ENCODE results near the gene TMEM51.
A peak's percentile ranks its signal among the peaks of the same experiment; 100 is the strongest.

Gene TMEM51

DNA sequence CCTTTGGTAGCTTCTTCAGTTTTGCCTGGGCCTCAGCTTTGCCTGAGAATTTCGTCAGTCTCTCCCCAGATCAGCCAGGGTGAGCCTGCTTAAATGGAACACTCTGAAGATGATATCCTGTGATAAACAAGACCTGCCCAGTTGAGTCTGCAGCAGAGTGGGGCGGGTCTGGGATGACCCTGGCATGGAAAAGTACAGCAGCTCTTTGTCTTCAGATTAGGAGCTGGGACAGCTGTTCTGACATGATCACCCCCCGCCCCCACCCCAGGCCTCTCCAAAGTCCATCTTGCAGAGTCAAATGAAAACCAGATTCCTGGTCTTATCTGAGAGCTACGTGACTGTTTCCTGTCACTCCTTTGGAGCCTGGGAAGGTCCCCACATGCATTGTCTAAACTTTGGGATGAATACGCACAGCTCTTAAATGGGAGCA is 2.2 kb upstream of the TMEM51 start:
- DNase-seq (ENCODE audit: low read depth): no peak
- no peak overlapping the region for H3K4me3 ChIP-seq (ENCODE audit: low read depth, low read length)

DNA sequence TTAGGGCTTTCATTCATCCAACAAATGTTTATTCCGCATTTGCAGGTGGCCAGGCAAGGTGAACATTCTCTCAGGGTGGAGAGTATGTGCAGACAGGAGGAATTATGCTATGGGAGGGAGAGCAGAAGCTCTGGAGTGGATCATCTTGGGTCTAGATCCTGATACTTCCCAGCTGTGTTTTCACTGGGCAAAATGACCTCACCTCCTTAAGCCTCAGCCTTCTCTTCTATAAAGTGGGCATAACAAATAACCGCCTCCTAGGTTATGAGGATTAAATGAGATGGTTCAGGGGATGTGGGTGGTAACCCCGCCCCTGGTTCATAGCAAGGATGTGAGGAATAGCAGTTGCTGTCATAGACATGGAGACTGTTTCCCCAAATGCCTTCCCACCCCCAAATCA is 1.7 kb upstream of the TMEM51 start:
- DNase-seq (ENCODE audit: low read depth): no peak
- no peak overlapping the region for H3K4me3 ChIP-seq (ENCODE audit: low read depth, low read length)

DNA sequence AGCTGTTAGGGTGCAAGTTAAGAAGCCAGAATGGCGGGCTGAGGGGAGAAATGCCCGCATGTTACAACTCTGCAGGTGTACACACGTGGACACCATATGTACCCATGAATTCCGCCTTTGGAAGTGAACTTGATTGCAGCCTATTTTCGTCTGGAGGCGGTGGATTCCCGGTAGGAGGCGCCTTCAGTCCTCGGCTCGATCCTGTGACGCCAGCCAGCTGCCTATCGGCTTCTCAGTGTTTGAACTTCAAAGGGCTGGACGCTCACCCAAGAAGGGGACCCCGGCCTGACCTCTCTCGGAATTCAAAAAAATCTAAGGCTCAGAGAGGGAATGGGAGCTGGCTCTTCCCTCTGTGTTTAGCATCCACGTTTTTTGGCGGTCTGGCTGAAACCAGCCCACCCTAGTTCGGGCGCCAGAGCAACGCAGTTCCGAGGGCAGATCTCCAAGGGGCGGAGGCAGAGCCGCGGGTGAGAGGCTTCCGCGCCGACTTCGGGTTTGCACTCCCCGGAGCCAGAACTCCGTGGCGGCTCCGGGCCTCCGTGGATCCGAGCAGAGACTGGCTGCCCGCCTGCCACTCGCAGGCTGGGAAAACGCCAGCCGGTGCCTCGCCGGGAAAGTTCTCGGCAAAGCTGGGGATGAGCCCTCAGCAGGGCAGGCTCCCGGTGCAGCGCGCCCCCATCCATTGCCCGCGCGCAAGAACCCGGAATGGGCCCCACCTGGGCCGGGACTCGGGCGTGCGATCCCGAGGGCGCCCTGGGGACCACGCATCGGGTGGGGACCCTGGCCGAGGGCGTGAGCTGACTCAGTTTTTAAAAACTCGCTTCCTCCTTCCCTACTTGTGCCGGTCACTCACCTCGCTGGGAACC is 996 bp upstream of the TMEM51 start:
- peak overlapping the region; percentile 51 for H3K4me3 ChIP-seq (ENCODE audit: low read depth, low read length)
- DNase-seq (ENCODE audit: low read depth): no peak

GRCh38 chr1:15153842-15154479 is 414 bp downstream of the TMEM51 start:
- no peak for DNase-seq (ENCODE audit: low read depth)
- H3K4me3 ChIP-seq (ENCODE audit: low read depth, low read length): peak overlapping the region; percentile 51

DNA sequence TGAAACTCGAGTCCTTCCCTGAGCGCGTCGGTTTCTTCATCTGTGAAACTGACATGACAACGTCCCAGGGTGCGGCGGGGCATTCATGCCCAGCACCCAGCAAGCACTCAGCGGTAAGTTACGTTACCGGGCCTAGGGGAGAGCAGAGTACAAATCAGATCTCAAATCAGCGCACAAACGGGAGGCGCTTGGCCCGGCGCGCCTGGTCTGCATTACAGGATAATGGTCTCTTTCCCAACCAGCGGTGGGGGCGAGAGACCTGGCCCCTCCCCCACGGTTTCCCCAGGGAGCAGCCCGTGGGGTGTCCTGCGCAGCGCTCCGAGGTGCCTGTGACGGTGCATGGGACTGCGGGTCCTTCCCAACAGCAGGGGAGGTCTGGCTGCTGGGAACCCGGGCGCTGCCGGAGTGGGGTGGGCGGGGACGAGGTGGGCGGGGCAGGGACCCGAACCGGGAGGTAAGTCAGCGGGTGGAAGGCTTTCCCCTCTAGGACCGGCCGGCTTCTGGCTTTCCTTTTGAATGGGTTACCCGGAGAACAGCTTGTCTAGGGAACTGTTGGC is 1.0 kb downstream of the TMEM51 start:
- H3K4me3 ChIP-seq (ENCODE audit: low read depth, low read length): peak overlapping the region; percentile 51
- no peak for DNase-seq (ENCODE audit: low read depth)

DNA sequence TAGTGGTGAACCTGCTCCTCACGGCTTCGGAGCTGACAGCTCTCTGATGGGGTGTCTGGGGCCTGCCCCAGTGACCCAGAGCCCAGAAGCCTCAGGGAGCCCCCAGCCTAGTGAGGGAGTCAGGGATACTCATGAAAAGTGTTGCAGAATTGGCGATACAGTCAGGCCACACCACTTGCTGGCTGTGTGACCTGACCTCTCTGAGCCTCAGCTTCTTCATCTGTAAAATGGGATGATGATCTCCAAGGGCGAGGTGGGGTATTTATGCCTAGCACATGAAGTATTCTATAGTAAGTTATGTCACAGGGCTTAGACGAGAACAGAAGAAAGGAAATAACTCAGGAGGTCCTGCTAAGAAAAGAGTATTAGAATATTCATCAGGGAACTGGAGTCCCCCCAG is 1.6 kb downstream of the TMEM51 start:
- no peak overlapping the region for H3K4me3 ChIP-seq (ENCODE audit: low read depth, low read length)
- no peak for DNase-seq (ENCODE audit: low read depth)

DNA sequence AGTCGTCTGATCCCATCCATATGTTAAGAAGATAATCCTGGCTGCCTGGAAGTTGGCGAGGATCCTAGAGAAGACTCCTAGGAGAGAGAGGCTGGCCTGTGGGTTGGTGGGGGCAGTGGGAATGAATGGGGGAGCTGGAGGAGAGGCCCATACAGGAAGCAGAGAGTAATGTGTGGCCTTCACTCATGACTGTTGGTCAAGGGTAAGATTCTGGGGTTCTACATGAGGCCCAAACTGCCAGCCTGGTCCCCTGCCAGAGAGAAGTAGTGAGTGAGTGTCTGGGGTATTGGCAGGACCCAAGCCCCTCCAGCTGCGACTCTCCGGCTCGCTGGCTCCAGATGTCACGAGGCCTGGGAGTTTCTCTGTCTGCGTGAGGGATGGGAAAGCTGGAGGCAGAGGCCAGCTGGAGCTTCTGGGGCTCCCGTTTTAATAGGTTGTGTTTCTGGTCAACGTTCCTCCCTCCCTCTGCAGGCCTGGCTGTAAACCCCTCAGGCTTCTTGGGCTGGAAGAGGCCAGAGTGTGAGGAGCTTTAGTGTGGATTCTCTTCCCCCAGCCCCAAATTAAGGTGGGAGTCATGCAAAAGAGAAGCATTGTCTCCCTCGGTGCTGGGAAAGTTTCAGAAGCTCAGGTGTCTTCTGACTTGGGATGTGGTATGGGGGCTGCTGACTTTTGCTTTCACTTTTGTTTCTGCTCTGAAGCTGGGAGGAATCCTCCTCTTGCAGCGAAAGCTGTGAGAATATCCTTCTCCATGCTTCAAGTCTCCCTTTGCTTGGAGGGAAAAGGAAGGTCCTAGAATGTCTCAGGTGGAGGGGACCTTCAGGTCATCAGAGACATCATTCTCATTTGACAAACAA is 2.6 kb downstream of the TMEM51 start:
- DNase-seq (ENCODE audit: low read depth): no peak
- no peak overlapping the region for H3K4me3 ChIP-seq (ENCODE audit: low read depth, low read length)

DNA sequence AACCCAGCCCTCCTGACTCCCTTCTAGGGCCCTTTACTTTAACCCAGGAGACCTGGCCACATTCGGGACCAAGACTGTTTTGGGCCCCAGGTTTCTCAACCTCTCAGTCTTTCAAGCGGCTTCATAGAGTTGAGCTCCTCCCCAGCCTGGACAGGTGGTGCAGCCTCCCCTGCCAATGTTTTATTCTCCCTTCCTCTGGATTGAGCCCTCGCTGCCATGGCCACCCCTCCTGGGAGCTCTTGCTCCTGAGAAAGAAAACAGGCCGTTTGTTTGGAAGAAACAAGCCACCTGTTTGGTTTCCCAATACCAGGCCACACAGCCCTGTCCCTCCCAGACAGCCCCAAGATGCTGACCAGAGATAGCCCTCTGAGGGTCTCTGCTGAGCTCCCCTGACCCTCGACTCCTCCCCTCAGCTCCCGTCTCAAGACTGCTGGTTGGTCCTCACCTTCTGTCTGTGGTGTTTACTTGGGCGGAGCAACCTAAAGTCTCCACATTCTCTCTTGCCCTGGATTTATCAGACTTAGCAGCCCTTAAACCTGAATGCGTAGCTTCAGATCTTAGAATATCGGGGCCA is 3.3 kb downstream of the TMEM51 start:
- no peak overlapping the region for H3K4me3 ChIP-seq (ENCODE audit: low read depth, low read length)
- DNase-seq (ENCODE audit: low read depth): no peak

DNA sequence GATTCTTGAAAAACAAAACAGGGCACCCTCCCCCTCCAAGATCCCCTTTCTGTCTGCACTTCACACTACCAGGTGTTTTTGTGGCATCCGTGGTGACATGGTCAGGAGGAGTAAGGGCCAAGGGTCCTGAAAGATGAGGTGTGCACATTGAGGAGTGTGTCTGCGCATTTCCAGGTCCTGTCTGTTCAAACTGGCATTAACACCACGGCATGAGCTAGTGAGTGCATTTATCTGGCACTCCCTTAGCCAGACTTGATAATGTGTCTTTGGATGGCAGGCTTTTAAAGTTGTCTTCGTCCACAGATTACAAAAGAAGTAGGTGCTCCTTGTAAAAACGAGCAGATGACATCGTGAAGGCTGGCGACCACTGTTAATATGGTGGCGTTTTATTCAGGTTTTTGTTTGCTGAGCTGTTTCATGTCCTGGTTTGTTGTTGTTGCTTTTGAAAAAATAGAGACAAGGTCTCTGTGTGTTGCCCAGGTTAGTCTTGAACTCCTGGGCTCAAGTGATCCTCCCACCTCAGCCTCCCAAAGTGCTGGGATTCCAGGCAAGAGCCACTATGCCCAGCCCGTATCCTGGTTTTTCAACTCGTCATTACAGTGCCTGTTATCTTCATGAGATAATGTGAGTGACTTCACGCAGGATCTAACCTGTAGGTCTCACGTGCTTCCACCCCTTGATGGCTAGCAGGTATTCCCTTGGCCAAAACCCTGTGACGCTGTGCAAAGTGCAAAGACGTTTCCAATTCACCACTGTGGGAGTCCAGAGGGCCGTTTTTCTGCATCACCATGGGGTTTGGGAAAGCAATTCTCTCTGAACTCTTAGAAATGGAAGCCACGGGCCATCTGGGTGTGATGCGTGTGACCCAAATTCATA is 4.2 kb downstream of the TMEM51 start:
- DNase-seq (ENCODE audit: low read depth): no peak
- no peak overlapping the region for H3K4me3 ChIP-seq (ENCODE audit: low read depth, low read length)

GRCh38 chr1:15158506-15159165 is 5.1 kb downstream of the TMEM51 start:
- DNase-seq (ENCODE audit: low read depth): peak; percentile 61
- H3K4me3 ChIP-seq (ENCODE audit: low read depth, low read length): no peak overlapping the region

DNA sequence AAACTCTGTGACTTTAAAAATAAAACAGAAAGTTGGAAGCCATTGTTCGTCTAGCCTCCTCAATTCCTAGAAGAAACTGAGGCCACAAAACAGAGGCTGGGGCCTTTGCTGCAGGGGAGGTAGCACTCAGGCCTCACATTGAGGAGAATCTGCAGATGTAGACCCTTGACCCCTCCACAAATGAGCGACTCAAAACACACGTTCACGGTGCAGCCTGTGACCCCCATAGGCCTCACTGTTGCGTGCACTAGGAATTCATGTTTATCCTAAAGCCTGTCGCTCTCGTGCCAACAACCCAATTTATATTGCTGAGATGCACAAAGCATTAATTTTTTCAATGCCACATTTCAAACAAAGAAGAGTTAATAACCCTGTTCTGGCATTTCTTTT is 5.6 kb downstream of the TMEM51 start:
- DNase-seq (ENCODE audit: low read depth): no peak
- H3K4me3 ChIP-seq (ENCODE audit: low read depth, low read length): no peak overlapping the region

DNA sequence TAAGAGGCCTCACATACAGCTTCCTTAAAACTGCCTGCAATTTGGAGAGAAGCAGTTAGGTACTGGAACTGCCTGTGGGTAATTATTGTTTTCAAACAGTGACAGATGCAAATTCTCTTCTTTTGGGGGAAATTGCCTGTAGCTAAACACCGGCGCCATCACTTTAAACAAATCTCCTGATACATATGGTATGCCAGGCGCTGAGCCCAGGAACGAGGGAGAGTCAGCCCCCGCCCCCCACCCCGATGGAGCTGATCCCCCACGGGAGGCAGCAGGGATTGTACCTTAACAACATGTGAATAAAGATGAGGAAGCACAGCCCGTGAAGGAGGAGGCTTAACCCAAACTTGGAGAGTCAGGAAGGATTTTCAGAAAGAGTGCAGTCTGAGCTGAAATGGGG is 7.1 kb downstream of the TMEM51 start:
- no peak overlapping the region for H3K4me3 ChIP-seq (ENCODE audit: low read depth, low read length)
- DNase-seq (ENCODE audit: low read depth): no peak

DNA sequence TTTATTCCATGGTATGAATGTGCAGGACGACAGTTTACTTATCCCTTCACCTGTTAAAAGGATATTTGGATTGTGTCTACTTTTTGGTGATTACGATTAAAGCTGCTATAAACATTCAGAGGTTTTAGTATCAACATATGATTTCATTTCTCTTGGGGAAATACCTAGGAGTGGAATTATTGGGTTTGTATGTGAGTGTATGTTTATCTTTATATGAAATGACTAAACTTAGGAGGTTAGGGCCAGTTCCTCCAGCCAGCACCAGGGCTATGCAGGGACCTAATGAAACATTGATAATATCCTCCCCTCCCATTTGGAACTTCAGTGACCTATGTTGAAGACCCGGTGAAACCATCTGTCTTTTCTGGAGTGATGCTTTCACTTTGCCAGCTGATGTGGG is 13.8 kb downstream of the TMEM51 start:
- H3K4me3 ChIP-seq (ENCODE audit: low read depth, low read length): no peak overlapping the region
- DNase-seq (ENCODE audit: low read depth): no peak

DNA sequence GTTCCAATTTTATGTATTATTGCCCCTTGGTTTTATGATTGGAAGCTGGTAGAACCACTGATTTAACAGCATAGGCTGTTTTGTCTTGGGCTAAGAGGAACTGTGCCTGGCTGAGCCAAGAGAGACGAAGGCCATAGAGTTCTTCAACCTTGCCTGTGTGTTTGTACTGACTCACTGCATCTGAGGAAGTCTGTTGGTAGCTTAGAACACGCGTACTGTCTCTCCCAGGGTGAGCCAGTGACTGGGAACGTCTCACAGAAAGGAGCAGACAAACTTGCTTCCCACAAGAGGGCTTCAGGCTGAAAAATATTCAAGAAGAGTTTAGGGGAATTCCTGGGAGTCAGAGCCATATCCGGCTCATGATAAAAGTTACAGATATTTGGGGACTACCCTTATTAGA is 14.9 kb downstream of the TMEM51 start:
- peak; percentile 59 for DNase-seq (ENCODE audit: low read depth)
- no peak overlapping the region for H3K4me3 ChIP-seq (ENCODE audit: low read depth, low read length)

DNA sequence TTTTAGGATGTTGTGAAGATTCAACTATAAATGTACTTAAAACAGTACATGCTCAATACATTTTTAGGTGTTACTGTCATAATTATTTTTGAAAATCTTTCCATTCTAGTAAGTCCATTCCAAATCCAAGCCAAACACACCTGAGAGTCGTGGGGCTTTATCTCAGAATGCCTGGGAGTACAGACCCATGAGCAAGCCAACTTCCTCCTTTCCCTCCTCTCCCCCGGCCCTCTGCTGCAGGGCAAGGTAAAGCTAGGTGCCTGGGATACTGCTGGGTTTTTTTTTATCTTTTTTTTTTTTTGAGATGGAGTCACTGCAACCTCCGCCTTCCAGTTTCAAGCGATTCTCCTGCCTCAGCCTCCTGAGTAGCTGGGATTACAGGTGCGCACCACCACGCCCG is 16.5 kb downstream of the TMEM51 start:
- no peak for DNase-seq (ENCODE audit: low read depth)
- no peak overlapping the region for H3K4me3 ChIP-seq (ENCODE audit: low read depth, low read length)

- no peak for DNase-seq (ENCODE audit: low read depth)
- no peak overlapping the region for H3K4me3 ChIP-seq (ENCODE audit: low read depth, low read length)
These were observed 17.8 kb downstream of the TMEM51 start for GRCh38 chr1:15171271-15171908.

DNA sequence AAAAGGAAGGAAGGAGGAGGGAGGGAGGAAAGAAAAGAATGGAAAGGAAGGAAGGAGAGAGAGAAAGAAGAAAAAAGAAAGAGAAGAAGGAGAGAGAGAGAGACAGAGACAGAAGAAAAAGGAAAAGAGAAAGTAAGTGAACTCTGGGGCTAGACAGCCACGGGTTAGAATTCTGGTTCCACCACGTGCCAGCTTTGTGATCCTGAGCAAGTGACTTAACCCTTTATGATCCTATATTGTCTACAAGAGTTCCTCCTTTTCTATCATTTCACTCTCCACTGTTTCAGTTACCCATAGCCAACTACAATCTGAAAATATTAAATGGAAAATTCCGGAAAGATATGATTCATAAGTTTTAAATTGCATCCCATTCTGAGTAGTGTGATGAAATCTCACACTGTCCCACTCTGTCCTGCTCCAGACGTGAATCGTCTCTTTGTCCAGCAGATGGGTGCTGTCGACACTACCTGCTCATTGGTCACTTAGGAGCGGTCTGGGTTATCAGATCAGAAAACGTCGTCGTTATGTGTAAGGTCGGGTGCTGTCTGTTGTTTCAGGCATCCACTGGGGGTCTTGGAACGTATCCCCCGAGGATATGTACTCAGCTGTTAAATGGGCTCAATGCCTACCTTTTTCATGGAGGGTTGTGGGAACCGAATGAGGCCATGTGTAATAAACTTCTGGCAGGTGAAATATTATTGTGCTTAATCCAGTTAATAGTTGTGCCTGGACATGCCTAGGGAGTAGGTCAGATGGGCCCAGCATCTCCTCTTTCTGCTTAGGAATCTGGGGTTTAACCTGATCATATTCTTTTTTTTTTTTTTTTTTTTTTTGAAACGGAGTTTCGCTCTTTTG is 19.1 kb downstream of the TMEM51 start:
- DNase-seq (ENCODE audit: low read depth): no peak
- no peak overlapping the region for H3K4me3 ChIP-seq (ENCODE audit: low read depth, low read length)
